ENCODE data around the gene RAB33A.

RAB33A gene

DNA sequence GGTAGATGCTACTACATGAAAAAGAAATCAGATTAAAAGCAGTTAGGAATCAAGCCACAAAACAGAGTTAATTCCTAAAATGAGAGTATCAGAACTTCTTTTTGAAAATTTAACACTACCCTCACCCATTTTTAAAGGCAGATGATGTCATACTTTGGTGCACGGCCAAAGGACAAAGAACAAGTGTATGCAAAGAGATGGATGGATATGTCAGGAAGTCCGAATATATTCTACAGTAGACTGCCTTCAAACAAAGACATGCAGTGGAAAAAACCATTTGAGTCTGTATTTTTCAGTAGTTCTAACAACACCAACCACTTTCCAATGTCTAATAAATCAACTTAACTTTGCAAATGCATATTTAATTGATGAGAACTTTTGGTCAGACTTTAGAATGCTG lies 8.4 kb upstream of the RAB33A start:
- TF ChIP-seq CREB1 (IDR thresholded peaks at IDR 0.05; ENCODE audit: low read depth) (no peak), RAD21 (IDR thresholded peaks at IDR 0.05; ENCODE audit: low read depth) (no peak), EP300 (IDR thresholded peaks at IDR 0.05; ENCODE audit: borderline replicate concordance) (no peak), NFIC (IDR thresholded peaks at IDR 0.05) (no peak), REST (IDR thresholded peaks at IDR 0.05; ENCODE audit: low read depth) (no peak), FOXM1 (IDR thresholded peaks at IDR 0.05; ENCODE audit: borderline replicate concordance, low read depth) (no peak), ZBTB7A (IDR thresholded peaks at IDR 0.05; ENCODE audit: low read depth) (no peak), TEAD4 (IDR thresholded peaks at IDR 0.05) (no peak), CEBPB (IDR thresholded peaks at IDR 0.05) (no peak), YY1 (IDR thresholded peaks at IDR 0.05; ENCODE audit: low read depth) (no peak), TAF1 (IDR thresholded peaks at IDR 0.05; ENCODE audit: low read depth) (no peak)
- TF ChIP-seq, protein P1, sequence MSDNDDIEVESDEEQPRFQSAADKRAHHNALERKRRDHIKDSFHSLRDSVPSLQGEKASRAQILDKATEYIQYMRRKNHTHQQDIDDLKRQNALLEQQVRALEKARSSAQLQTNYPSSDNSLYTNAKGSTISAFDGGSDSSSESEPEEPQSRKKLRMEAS (IDR thresholded peaks at IDR 0.05) = no peak
- TF ChIP-seq, protein P2, sequence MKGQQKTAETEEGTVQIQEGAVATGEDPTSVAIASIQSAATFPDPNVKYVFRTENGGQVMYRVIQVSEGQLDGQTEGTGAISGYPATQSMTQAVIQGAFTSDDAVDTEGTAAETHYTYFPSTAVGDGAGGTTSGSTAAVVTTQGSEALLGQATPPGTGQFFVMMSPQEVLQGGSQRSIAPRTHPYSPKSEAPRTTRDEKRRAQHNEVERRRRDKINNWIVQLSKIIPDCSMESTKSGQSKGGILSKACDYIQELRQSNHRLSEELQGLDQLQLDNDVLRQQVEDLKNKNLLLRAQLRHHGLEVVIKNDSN (IDR thresholded peaks at IDR 0.05) = no peak

DNA sequence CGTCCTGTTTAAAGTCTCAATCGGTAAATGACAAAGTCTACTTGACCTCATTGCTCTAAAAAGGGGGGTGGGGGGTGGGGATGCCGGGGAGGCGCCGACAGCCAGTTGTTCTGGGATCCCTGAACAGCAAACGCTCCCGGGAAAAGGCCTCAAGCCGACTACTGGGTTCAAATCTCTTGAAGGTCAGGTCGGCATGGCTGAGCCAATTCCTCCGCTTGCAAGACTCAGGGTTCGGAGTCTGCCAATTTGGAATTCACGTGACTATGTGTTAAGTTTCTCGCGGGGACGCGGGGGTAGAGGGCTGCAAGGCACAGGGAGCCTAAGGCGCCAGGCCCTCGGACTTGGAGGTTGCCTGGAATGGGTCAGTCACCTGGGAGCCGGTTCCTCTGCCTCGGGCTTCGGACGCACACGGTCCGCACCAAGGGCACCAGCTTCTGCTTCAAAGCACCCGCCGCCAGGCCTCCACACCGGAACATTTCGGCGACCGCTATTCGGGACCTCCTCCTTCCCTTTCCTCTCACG lies 6.5 kb upstream of the RAB33A start:
- no peak for TF ChIP-seq CREB1 (IDR thresholded peaks at IDR 0.05; ENCODE audit: low read depth)
- TF ChIP-seq, protein P2 (IDR thresholded peaks at IDR 0.05) = no peak
- TF ChIP-seq CEBPB (IDR thresholded peaks at IDR 0.05) = no peak
- no peak for TF ChIP-seq TAF1 (IDR thresholded peaks at IDR 0.05; ENCODE audit: low read depth)
- TF ChIP-seq REST (IDR thresholded peaks at IDR 0.05; ENCODE audit: low read depth) = no peak
- no peak for TF ChIP-seq RAD21 (IDR thresholded peaks at IDR 0.05; ENCODE audit: low read depth)
- no peak for TF ChIP-seq EP300 (IDR thresholded peaks at IDR 0.05; ENCODE audit: borderline replicate concordance)
- TF ChIP-seq, protein P1 (IDR thresholded peaks at IDR 0.05) = no peak
- TF ChIP-seq ZBTB7A (IDR thresholded peaks at IDR 0.05; ENCODE audit: low read depth) = no peak
- no peak for TF ChIP-seq TCF12 (IDR thresholded peaks at IDR 0.05; ENCODE audit: low read depth)
- no peak for TF ChIP-seq YY1 (IDR thresholded peaks at IDR 0.05; ENCODE audit: low read depth)
- TF ChIP-seq FOXM1 (IDR thresholded peaks at IDR 0.05; ENCODE audit: borderline replicate concordance, low read depth) = no peak
- TF ChIP-seq TEAD4 (IDR thresholded peaks at IDR 0.05) = no peak
- TF ChIP-seq NFIC (IDR thresholded peaks at IDR 0.05) = no peak
- TF ChIP-seq EGR1 (IDR thresholded peaks at IDR 0.05) = no peak

- TF ChIP-seq TAF1 (IDR thresholded peaks at IDR 0.05; ENCODE audit: low read depth) (peak; percentile 14; the same call in 1 of the 2 replicates), REST (IDR thresholded peaks at IDR 0.05; ENCODE audit: low read depth) (no peak), NFIC (IDR thresholded peaks at IDR 0.05) (no peak), CEBPB (IDR thresholded peaks at IDR 0.05) (no peak), ZBTB7A (IDR thresholded peaks at IDR 0.05; ENCODE audit: low read depth) (no peak), EP300 (IDR thresholded peaks at IDR 0.05; ENCODE audit: borderline replicate concordance) (0 out of 2 replicates have a peak, but pooled peaks have one; percentile 25), YY1 (IDR thresholded peaks at IDR 0.05; ENCODE audit: low read depth) (peak; percentile 63; the same call in 1 of the 2 replicates), EGR1 (IDR thresholded peaks at IDR 0.05) (no peak), TEAD4 (IDR thresholded peaks at IDR 0.05) (no peak), TCF12 (IDR thresholded peaks at IDR 0.05; ENCODE audit: low read depth) (peak; percentile 24; the same call in 1 of the 2 replicates), RAD21 (IDR thresholded peaks at IDR 0.05; ENCODE audit: low read depth) (no peak), CREB1 (IDR thresholded peaks at IDR 0.05; ENCODE audit: low read depth) (no peak), FOXM1 (IDR thresholded peaks at IDR 0.05; ENCODE audit: borderline replicate concordance, low read depth) (no peak)
- TF ChIP-seq, protein P2 (IDR thresholded peaks at IDR 0.05) = no peak
- TF ChIP-seq, protein P1 (IDR thresholded peaks at IDR 0.05) = peak; percentile 70
Observed at GRCh38 chrX:130165703-130166502, 5.9 kb upstream of the RAB33A start, which contains the start of gene AIFM1. Gene AIFM1 (minus strand): TSS chrX:130165841. CDS start chrX:130165656, 185 bp downstream.

All from Ishikawa (cell line).